ENCODE results near the gene MBD2.

Gene MBD2

DNA sequence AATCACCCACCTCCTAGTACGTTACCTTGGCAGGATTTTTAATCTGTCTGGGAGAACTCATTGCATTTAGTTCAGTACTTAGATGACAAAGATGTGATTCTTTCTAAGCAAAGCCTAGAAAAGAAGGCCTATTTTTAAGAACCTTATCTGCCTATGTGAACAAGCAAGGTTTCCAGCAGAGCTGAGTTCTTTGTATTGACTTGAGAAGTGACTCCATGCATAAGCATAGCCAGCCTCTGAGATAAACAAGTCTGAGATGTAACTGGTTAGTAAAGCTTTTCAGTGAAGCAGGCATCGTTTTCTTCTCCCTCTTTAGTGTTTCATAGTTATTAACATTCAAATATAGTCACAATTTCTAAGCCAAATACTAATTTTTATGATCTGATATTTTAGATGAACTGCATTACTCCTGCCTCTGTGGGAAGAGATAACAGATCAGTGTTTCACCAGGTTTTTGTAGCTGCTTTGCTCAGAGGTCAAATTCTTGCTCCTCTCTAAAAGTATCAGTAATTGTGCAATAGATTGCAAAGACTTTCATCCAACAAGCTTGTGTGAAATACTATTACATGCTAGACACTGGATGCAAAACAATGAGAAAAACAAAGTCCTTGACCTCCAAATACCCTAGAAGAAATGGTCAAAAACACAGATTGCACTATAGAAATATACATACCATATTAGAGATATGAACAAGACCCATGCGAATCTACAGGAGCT is 107.8 kb downstream of the MBD2 start (continued):
- TF ChIP-seq, protein P1, sequence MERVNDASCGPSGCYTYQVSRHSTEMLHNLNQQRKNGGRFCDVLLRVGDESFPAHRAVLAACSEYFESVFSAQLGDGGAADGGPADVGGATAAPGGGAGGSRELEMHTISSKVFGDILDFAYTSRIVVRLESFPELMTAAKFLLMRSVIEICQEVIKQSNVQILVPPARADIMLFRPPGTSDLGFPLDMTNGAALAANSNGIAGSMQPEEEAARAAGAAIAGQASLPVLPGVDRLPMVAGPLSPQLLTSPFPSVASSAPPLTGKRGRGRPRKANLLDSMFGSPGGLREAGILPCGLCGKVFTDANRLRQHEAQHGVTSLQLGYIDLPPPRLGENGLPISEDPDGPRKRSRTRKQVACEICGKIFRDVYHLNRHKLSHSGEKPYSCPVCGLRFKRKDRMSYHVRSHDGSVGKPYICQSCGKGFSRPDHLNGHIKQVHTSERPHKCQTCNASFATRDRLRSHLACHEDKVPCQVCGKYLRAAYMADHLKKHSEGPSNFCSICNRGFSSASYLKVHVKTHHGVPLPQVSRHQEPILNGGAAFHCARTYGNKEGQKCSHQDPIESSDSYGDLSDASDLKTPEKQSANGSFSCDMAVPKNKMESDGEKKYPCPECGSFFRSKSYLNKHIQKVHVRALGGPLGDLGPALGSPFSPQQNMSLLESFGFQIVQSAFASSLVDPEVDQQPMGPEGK (CRISPR knock-in tag; IDR thresholded peaks at IDR 0.05; ENCODE audit: borderline replicate concordance): no peak
- TF ChIP-seq TOX (CRISPR knock-in tag; IDR thresholded peaks at IDR 0.05; ENCODE audit: borderline replicate concordance) (no peak), ESRRG (CRISPR knock-in tag; IDR thresholded peaks at IDR 0.05) (no peak), GLIS3 (CRISPR knock-in tag; IDR thresholded peaks at IDR 0.05) (no peak)

DNA sequence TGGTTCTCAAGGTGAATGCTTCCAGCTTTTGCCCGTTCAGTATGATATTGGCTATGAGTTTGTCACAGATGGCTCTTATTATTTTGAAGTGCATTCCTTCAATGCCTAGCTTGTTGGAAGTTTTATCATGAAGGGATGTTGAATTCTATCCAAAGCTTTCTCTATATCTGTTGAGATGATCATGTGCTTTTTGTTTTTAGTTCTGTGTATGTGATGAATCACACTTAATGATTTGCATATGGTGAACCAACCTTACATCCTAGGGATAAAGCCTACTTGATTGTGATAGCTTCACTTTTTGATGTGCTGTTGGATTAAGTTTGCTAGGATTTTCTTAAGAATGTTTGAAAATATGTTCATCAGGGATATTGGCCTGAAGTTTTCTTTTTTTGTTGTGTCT is 112.1 kb downstream of the MBD2 start:
- ATAC-seq: peak; percentile 31; the same call in 1 of the 3 replicates
- TF ChIP-seq, protein P2, sequence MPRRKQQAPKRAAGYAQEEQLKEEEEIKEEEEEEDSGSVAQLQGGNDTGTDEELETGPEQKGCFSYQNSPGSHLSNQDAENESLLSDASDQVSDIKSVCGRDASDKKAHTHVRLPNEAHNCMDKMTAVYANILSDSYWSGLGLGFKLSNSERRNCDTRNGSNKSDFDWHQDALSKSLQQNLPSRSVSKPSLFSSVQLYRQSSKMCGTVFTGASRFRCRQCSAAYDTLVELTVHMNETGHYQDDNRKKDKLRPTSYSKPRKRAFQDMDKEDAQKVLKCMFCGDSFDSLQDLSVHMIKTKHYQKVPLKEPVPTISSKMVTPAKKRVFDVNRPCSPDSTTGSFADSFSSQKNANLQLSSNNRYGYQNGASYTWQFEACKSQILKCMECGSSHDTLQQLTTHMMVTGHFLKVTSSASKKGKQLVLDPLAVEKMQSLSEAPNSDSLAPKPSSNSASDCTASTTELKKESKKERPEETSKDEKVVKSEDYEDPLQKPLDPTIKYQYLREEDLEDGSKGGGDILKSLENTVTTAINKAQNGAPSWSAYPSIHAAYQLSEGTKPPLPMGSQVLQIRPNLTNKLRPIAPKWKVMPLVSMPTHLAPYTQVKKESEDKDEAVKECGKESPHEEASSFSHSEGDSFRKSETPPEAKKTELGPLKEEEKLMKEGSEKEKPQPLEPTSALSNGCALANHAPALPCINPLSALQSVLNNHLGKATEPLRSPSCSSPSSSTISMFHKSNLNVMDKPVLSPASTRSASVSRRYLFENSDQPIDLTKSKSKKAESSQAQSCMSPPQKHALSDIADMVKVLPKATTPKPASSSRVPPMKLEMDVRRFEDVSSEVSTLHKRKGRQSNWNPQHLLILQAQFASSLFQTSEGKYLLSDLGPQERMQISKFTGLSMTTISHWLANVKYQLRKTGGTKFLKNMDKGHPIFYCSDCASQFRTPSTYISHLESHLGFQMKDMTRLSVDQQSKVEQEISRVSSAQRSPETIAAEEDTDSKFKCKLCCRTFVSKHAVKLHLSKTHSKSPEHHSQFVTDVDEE (CRISPR knock-in tag; IDR thresholded peaks at IDR 0.05): no peak
- no peak for TF ChIP-seq ZFP30 (CRISPR knock-in tag; IDR thresholded peaks at IDR 0.05)
- TF ChIP-seq PPARA (CRISPR knock-in tag; IDR thresholded peaks at IDR 0.05; ENCODE audit: borderline replicate concordance): no peak
- no peak for TF ChIP-seq ZNF70 (CRISPR knock-in tag; IDR thresholded peaks at IDR 0.05)
- TF ChIP-seq, protein P3, sequence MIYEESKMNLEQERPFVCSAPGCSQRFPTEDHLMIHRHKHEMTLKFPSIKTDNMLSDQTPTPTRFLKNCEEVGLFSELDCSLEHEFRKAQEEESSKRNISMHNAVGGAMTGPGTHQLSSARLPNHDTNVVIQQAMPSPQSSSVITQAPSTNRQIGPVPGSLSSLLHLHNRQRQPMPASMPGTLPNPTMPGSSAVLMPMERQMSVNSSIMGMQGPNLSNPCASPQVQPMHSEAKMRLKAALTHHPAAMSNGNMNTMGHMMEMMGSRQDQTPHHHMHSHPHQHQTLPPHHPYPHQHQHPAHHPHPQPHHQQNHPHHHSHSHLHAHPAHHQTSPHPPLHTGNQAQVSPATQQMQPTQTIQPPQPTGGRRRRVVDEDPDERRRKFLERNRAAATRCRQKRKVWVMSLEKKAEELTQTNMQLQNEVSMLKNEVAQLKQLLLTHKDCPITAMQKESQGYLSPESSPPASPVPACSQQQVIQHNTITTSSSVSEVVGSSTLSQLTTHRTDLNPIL (CRISPR knock-in tag; IDR thresholded peaks at IDR 0.05; ENCODE audit: low read depth): no peak
- TF ChIP-seq, protein P4, sequence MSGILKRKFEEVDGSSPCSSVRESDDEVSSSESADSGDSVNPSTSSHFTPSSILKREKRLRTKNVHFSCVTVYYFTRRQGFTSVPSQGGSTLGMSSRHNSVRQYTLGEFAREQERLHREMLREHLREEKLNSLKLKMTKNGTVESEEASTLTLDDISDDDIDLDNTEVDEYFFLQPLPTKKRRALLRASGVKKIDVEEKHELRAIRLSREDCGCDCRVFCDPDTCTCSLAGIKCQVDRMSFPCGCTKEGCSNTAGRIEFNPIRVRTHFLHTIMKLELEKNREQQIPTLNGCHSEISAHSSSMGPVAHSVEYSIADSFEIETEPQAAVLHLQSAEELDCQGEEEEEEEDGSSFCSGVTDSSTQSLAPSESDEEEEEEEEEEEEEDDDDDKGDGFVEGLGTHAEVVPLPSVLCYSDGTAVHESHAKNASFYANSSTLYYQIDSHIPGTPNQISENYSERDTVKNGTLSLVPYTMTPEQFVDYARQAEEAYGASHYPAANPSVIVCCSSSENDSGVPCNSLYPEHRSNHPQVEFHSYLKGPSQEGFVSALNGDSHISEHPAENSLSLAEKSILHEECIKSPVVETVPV (CRISPR knock-in tag; IDR thresholded peaks at IDR 0.05): no peak
- TF ChIP-seq ESRRG (CRISPR knock-in tag; IDR thresholded peaks at IDR 0.05): no peak
- TF ChIP-seq RARB (CRISPR knock-in tag; IDR thresholded peaks at IDR 0.05): no peak
- no peak for TF ChIP-seq BACH2 (CRISPR knock-in tag; IDR thresholded peaks at IDR 0.05; ENCODE audit: borderline replicate concordance)
- no peak for TF ChIP-seq ZFP3 (CRISPR knock-in tag; IDR thresholded peaks at IDR 0.05)
- TF ChIP-seq GLIS3 (CRISPR knock-in tag; IDR thresholded peaks at IDR 0.05): no peak
- TF ChIP-seq, protein P5, sequence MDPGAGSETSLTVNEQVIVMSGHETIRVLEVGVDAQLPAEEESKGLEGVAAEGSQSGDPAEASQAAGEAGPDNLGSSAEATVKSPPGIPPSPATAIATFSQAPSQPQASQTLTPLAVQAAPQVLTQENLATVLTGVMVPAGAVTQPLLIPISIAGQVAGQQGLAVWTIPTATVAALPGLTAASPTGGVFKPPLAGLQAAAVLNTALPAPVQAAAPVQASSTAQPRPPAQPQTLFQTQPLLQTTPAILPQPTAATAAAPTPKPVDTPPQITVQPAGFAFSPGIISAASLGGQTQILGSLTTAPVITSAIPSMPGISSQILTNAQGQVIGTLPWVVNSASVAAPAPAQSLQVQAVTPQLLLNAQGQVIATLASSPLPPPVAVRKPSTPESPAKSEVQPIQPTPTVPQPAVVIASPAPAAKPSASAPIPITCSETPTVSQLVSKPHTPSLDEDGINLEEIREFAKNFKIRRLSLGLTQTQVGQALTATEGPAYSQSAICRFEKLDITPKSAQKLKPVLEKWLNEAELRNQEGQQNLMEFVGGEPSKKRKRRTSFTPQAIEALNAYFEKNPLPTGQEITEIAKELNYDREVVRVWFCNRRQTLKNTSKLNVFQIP (CRISPR knock-in tag; IDR thresholded peaks at IDR 0.05; ENCODE audit: borderline replicate concordance, low read depth): no peak
- TF ChIP-seq ISL1 (CRISPR knock-in tag; IDR thresholded peaks at IDR 0.05): no peak
- TF ChIP-seq ZNF565 (CRISPR knock-in tag; conservative IDR thresholded peaks at IDR 0.05; ENCODE audit: low read depth): no peak
- TF ChIP-seq, protein P1 (CRISPR knock-in tag; IDR thresholded peaks at IDR 0.05; ENCODE audit: borderline replicate concordance): no peak
- TF ChIP-seq ARNTL (CRISPR knock-in tag; IDR thresholded peaks at IDR 0.05; ENCODE audit: borderline replicate concordance, low read depth): no peak
- TF ChIP-seq ZC3H10 (CRISPR knock-in tag; IDR thresholded peaks at IDR 0.05): no peak
- TF ChIP-seq OSR1 (CRISPR knock-in tag; IDR thresholded peaks at IDR 0.05): no peak
- TF ChIP-seq ZNF8 (CRISPR knock-in tag; IDR thresholded peaks at IDR 0.05): no peak

Data from SK-N-SH treated with all-trans-retinoic acid at 6 μM for 48 hours (cell line).